ENCODE data around the gene PCDHGB2. TPM values are rescaled to one million over a fixed set of nuclear protein-coding genes. Genes with fewer than 3 reads are reported as not detected.
"Not testable (repeated sequence)": the region's sequence is repeated elsewhere in the genome, so short reads cannot be mapped to it uniquely, and the experiment has no call there.

The PCDHGB2 gene
- total and polyA plus RNA-seq, 3 donors from 2014 or later = 1.5 to 20.4 (median 16.6) TPM

DNA sequence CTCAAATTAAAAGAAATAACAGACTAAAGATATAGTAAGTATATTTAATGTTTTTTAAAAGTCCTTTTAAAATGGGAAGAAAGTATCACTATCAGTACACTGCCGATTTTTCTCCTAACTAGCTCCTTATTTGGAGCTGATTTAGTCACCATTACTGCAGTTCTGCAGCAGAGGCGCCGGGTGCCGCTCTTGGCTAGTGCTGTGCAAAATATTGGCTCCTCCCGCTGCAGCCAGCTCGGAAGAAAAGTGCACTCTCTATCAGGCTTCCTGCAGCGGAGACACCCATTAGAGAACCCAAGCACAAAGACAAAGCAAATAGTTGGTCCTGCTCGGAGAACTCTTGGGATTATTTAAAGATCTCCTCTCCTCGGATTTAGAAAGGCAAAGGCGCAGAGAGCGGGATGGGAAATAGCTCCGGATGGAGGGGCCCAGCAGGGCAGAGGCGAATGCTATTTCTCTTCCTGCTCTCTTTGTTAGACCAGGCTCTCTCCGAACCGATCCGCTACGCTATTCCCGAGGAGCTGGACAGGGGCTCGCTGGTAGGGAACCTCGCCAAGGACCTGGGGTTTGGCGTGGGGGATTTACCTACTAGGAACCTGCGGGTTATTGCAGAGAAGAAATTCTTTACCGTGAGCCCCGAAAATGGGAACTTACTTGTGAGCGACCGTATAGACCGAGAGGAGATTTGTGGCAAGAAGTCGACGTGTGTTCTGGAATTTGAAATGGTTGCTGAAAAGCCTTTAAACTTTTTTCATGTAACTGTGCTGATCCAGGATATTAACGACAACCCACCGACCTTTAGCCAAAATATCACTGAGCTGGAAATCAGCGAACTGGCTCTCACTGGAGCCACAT, 10.4 kb downstream of the PCDHGB2 start, which contains the start of gene PCDHGB3:
TSS of gene PCDHGB3 (plus strand) at position 249 of the 855 bp plus-strand sequence. CDS start at position 402, 153 bp downstream.
- Histone ChIP-seq H3K9me3 (no peaks in the 10 kb centered on the region), H3K27me3 (no peaks in the 10 kb centered on the region), H3K4me1 (no peaks in the 10 kb centered on the region), H3K27ac (no peak within 1 kb of the TSS), H3K36me3 (ENCODE audit: low read depth, missing control alignments) (no peaks in the 10 kb centered on the region), H3K4me3 (no peak within 1 kb of the TSS)
- TF ChIP-seq, protein P1, sequence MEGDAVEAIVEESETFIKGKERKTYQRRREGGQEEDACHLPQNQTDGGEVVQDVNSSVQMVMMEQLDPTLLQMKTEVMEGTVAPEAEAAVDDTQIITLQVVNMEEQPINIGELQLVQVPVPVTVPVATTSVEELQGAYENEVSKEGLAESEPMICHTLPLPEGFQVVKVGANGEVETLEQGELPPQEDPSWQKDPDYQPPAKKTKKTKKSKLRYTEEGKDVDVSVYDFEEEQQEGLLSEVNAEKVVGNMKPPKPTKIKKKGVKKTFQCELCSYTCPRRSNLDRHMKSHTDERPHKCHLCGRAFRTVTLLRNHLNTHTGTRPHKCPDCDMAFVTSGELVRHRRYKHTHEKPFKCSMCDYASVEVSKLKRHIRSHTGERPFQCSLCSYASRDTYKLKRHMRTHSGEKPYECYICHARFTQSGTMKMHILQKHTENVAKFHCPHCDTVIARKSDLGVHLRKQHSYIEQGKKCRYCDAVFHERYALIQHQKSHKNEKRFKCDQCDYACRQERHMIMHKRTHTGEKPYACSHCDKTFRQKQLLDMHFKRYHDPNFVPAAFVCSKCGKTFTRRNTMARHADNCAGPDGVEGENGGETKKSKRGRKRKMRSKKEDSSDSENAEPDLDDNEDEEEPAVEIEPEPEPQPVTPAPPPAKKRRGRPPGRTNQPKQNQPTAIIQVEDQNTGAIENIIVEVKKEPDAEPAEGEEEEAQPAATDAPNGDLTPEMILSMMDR (IDR thresholded peaks at IDR 0.05) = no peak
- no peak for TF ChIP-seq POLR2A (IDR thresholded peaks at IDR 0.05)
- DNase-seq = no peak
- intact Hi-C loops (cut with DNase I; ENCODE audit: low total_unique reads) = no loop called here
- 16 to 18% methylated on average over 32 of the region's 32 CpGs for WGBS, 2 donors

DNA sequence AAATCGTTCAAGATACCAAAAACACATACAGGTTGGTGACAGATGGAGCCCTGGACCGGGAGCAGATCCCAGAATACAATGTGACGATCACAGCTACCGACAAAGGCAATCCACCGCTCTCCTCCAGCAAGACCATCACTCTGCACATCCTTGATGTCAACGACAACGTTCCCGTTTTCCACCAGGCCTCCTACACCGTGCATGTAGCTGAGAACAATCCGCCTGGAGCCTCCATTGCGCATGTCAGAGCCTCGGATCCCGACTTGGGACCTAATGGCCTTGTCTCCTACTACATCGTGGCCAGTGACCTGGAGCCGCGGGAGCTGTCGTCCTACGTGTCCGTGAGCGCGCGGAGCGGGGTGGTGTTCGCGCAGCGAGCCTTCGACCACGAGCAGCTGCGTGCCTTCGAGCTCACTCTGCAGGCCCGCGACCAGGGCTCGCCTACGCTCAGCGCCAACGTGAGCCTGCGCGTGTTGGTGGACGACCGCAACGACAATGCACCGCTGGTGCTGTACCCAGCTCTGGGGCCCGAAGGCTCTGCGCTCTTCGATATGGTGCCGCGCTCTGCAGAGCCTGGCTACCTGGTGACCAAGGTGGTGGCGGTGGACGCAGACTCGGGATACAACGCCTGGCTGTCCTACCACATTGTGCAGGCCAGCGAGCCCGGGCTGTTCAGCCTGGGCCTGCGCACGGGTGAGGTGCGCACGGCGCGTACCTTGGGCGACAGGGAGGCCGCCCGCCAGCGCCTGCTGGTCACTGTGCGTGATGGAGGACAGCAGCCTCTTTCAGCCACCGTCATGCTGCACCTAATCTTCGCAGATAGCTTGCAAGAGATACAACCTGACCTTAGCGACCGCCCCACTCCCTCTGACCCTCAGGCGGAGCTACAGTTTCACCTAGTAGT, 12.0 kb downstream of the PCDHGB2 start:
- Histone ChIP-seq H3K27me3 (no peaks in the 10 kb centered on the region), H3K27ac (no peak overlapping the region), H3K4me3 (no peak overlapping the region), H3K36me3 (ENCODE audit: low read depth, missing control alignments) (no peaks in the 10 kb centered on the region), H3K4me1 (no peaks in the 10 kb centered on the region), H3K9me3 (no peaks in the 10 kb centered on the region)
- WGBS, 2 donors = 18 to 23% methylated on average over 48 to 69 of the region's 69 CpGs
- TF ChIP-seq, protein P1 (IDR thresholded peaks at IDR 0.05) = no peak
- no peak for TF ChIP-seq POLR2A (IDR thresholded peaks at IDR 0.05)
- intact Hi-C loops (cut with DNase I; ENCODE audit: low total_unique reads) = no loop called here
- no peak for DNase-seq

DNA sequence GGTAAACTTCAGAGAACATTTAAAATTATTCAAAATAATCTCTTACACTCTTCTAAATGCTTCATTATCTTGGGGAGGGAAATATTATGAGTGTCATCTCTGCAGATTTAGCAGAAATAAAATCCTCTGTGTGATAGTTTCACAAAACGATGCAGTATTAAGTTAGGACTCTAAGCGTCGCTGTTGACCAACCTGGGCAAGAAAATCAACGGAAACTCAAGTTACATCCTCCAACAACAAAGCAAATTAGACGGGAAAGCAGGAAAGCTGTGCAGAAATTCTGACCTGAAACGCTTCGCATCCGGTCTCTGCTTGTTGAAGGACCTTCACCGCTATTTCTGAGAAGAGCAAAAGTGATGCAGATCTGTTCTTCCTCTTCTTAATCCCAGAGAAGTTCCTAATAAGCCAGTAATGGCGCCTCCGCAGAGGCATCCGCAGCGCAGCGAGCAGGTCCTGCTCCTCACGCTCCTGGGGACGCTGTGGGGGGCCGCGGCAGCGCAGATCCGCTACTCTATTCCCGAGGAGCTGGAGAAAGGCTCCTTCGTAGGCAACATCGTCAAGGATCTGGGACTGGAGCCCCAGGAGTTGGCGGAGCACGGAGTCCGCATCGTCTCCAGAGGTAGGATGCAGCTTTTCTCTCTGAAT, 14.0 kb downstream of the PCDHGB2 start, which contains the start of gene PCDHGA6:
TSS of gene PCDHGA6 (plus strand) at position 219 of the 645 bp plus-strand sequence. CDS start at position 412, 193 bp downstream.
- no peak for DNase-seq
- Histone ChIP-seq H3K27me3 (no peaks in the 10 kb centered on the region), H3K27ac (no peak within 1 kb of the TSS), H3K9me3 (no peaks in the 10 kb centered on the region), H3K36me3 (ENCODE audit: low read depth, missing control alignments) (no peaks in the 10 kb centered on the region), H3K4me1 (no peaks in the 10 kb centered on the region), H3K4me3 (no peak within 1 kb of the TSS)
- no peak for TF ChIP-seq POLR2A (IDR thresholded peaks at IDR 0.05)
- TF ChIP-seq, protein P1 (IDR thresholded peaks at IDR 0.05) = peak in 2 of 3 experiments; percentile 18 to 19
- intact Hi-C loops (cut with DNase I; ENCODE audit: low total_unique reads) = no loop called here
- 9 to 12% methylated on average over 23 to 27 of the region's 27 CpGs for WGBS, 2 donors

DNA sequence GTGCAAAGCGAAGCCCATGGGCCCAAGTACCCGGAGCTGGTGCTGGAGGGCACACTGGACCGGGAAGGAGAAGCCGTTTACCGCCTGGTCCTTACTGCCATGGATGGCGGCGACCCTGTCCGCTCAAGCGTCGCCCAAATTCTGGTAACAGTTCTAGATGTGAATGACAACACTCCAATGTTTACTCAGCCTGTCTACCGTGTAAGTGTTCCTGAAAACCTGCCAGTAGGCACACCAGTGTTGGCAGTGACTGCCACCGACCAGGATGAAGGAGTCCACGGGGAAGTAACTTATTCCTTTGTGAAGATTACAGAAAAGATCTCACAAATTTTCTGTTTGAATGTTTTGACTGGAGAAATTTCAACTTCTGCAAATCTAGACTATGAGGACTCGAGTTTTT, 14.8 kb downstream of the PCDHGB2 start:
- no peak overlapping the region for H3K4me3 ChIP-seq
- H3K4me1 ChIP-seq = no peaks in the 10 kb centered on the region
- H3K36me3 ChIP-seq (ENCODE audit: low read depth, missing control alignments) = no peaks in the 10 kb centered on the region
- no peak overlapping the region for H3K27ac ChIP-seq
- WGBS, 2 donors = 48% methylated on average over 12 to 14 of the region's 14 CpGs
- TF ChIP-seq, protein P1 (IDR thresholded peaks at IDR 0.05) = no peak
- no peak for TF ChIP-seq POLR2A (IDR thresholded peaks at IDR 0.05)
- intact Hi-C loops (cut with DNase I; ENCODE audit: low total_unique reads) = no loop called here
- no peaks in the 10 kb centered on the region for H3K9me3 ChIP-seq
- no peaks in the 10 kb centered on the region for H3K27me3 ChIP-seq
- DNase-seq = no peak

DNA sequence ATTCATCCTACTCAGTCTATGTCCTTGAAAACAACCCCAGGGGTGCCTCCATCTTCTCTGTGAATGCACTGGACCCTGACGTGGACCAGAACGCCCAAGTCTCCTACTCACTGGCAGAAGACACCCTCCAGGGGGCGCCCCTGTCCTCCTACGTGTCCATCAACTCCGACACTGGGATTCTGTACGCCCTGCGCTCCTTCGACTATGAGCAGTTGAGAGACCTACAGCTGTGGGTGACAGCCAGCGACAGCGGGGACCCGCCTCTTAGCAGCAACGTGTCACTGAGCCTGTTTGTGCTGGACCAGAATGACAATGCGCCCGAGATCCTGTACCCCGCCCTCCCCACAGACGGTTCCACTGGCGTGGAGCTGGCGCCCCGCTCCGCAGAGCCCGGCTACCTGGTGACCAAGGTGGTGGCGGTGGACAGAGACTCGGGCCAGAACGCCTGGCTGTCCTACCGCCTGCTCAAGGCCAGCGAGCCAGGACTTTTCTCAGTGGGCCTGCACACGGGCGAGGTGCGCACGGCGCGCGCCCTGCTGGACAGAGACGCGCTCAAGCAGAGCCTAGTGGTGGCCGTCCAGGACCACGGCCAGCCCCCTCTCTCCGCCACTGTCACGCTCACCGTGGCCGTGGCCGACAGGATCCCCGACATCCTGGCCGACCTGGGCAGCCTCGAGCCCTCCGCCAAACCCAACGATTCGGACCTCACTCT, 15.8 kb downstream of the PCDHGB2 start:
- DNase-seq = peak; percentile 65
- H3K4me1 ChIP-seq; H3K9me3 ChIP-seq; H3K27me3 ChIP-seq; H3K36me3 ChIP-seq (ENCODE audit: low read depth, missing control alignments); intact Hi-C loops (cut with DNase I; ENCODE audit: low total_unique reads); H3K27ac ChIP-seq; H3K4me3 ChIP-seq: not testable (repeated sequence)
- WGBS, 2 donors = 44% methylated on average over 38 of the region's 48 CpGs; no CpG with 5 or more reads in 1 of the 2 donors
